GM18873 (cell line): ENCODE results near the gene DCDC2.
A peak's percentile ranks its signal among the peaks of the same experiment; 100 is the strongest.
"Not testable (repeated sequence)": the region's sequence is repeated elsewhere in the genome, so short reads cannot be mapped to it uniquely, and the experiment has no call there.

Source experiments
- ATAC-seq: cut with Tn5 transposase; IDR thresholded peaks from one replicate; pipeline ENCODE4 v1.9.1; 2021; ENCODE audit warnings: mild to moderate bottlenecking, moderate library complexity, moderate number of reproducible peaks; ENCODE audit not compliant: unreplicated experiment, low FRiP score

The DCDC2 gene

GRCh38 chr6:24357336-24358218 is at the start of gene DCDC2:
DCDC2 (minus strand) TSS chr6:24358059; CDS start chr6:24357750, 309 bp downstream.
- ATAC-seq, result no peak

DNA sequence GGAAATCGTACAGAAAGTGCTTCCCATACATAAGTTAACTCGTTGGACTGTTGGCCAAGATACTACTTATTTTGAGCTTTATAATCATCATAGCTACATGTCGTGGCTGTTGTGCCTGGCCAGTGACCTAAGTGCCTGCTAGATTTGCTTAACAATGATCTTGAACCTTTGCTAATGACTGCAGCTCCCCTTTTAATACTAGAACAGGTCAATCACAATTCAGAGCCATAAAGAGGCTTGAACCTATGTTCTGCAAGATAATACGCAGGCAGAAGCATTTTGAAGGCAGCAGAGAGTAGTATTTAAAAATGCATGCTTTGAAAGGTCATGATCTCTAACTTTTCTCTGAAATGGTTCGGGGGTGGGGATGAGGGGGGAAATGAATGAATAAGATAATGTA is 47.4 kb upstream of the DCDC2 start:
- no peak for ATAC-seq

GRCh38 chr6:24403501-24403824 is 45.6 kb upstream of the DCDC2 start:
- no peak for ATAC-seq

- ATAC-seq, result peak; percentile 94
These were observed 45.0 kb upstream of the DCDC2 start, which contains the start of gene MRS2 for GRCh38 chr6:24402697-24403500. MRS2 (plus strand) TSS chr6:24402936; CDS start chr6:24403047, 111 bp downstream.

- no peak for ATAC-seq
These were observed 43.6 kb upstream of the DCDC2 start for GRCh38 chr6:24401458-24401857.

- not testable (repeated sequence) for ATAC-seq
These were observed 42.5 kb upstream of the DCDC2 start for GRCh38 chr6:24400045-24401039.

DNA sequence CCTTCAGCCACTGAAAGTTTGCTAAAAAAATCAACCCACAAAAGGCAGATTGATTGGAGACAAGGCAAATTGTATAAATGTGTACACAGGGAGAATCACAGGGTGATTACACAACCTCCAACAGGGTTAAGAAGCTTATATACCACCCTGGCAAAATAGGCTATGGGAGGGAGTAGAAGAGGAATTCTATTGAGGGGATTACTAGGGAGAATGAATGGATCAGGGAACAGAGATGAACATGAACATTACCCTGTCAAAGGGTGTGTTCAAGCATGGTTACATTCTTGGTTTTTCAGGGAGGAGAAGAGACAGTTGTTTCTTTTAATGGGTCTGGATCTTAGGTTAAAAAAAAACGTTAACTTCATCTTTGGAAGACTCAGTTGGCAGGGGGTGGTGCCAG is 39.8 kb upstream of the DCDC2 start:
- ATAC-seq, result no peak

DNA sequence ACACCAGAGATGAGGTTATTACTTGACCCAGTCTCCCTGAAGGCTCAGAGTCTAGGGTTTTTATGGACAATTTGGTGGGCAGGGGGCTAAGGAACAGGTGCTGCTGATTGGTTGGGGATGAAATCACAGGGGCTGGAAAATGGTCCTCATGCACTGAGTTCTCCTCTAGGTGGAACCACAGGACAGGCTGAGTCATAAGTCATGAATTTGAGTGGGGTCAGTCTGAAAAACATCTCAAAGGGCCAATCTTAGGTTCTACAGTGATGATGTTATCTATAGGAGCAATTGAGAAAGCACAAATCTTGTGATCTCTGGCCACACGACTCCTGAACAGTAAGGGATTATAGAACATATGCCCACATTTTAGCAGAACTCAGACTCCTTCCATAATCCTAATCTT is 39.0 kb upstream of the DCDC2 start:
- ATAC-seq, result no peak

DNA sequence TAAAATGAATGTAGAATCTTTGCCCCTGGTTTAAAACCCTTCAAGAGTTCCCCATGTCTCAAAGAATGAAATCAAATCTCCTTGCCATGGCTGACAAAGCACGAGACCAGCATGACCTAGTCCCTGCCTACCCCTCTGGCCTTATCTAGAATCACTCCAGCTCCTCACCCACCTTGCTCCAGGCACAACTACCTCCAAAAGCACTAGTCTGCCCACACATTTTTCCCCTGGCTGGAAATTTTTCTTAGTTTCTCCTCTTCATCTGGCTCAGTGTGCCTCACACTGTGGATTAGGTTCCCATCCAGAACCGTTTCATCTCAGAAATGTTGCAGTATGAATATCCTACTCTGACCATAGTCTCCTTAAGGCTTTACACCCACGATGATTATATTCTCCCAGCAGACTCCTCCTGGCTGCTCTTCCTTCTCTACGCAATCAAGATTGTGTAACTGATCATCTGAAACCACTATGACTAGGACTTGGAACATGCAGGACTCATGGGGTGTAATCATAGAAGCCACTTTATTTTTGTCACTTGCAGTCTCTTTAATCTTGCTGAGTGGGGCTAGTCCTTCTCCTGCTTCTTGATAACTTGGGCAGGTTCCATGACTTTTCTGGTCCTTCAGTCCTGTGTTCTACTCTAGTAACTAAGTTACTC is 37.0 kb upstream of the DCDC2 start:
- no peak for ATAC-seq

DNA sequence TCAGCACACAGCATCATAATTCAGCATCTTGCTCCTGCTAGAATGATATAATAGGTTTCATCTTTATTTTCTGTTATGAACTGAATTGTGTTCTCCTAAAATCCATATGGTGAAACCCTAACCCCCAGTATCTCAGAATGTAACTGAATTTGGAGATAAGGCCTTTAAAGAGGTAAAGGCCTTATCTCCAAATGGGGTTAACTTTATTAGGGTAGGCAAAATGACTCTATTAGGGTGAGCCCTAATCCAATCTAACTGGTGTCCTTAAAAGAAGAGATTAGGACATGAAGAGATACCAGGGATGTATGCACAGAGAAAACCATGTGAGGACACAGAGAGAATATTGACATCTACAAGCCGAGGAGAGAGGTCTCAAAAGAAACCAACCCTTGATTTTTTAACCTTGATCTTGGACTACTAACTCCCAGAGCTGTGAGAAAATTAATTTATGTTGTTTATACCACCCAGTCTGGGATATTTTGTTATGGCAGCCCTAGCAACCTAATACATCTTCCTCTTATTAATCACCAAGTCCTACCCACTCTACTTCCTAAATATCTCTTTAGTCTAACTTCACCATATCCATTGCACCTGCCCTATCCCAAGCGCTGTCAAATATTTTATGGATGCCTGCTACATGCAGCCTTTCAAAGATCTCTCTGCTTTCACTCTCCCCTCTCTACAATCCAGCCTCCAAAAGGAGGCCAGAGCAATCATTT is 36.4 kb upstream of the DCDC2 start:
- no peak for ATAC-seq

GRCh38 chr6:24391756-24392405 is 34.0 kb upstream of the DCDC2 start:
- peak; percentile 83 for ATAC-seq

DNA sequence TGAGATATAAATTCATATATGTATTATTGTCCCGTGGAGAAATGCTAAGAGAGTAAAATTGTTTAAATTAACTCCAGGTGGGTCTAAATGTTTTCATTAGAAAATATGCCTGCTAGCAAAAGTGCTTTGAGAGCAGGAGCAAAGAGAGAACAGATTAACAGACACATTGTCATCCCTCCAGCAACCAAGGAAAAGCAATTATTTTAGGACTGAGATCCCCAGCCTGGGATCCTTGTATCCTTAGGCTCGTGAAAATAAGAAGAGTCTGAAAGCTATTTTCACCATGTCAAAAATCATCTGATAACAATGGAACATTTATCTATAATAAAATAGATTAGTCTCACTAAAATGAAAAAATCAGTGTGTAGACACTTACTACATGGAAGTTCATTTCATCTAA is 33.3 kb upstream of the DCDC2 start:
- ATAC-seq, result no peak

DNA sequence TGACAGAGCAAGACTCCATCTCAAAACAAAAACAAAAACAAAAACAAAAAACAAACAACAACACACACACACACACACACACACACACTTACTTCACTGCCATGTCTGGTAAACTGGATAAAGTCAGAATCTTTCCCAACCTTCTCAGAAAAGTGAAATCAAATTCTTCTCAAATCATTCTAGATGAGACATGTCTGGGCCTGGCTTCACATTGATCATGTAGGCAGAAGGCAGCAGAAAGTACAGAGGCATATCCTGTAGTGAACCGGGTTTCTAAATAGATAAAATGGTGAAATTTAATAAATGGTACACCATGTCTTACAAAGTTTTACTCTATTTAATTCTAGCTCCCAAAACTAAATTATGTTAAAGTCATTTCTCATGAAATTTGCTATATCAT is 30.0 kb upstream of the DCDC2 start:
- no peak for ATAC-seq

DNA sequence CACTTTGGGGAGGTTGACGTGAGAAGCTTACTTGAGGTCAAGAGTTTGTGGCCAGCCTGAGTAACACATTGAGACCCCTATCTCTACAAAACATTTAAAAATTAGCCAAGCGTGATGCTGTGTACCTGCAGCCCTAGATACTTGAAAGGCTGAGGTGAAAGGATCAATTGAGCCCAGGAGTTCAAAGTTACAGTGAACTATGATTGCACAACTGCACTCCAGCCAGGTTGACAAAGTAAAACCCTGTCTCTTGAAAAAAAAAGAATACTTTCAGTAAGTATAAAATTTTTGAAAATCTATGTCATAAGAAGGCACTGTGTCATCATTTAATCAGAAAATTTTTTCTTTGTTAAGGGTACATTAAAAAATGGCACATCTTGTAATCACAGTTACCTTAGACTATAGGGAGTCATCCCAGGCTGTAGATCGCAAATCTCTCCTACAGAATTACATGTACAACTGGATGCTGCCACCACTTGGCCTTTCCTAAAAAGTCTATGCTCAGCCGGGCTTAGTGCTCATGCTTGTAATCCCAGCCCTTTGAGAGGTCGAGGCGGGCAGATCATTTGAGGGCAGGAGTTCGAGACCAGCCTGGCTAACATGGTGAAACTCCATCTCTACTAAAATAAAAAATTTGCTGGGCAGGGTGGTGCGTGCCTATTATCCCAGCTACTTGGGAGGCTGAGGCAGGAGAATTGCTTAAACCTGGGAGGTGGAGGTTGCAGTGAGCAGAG is 27.8 kb upstream of the DCDC2 start:
- no peak for ATAC-seq

DNA sequence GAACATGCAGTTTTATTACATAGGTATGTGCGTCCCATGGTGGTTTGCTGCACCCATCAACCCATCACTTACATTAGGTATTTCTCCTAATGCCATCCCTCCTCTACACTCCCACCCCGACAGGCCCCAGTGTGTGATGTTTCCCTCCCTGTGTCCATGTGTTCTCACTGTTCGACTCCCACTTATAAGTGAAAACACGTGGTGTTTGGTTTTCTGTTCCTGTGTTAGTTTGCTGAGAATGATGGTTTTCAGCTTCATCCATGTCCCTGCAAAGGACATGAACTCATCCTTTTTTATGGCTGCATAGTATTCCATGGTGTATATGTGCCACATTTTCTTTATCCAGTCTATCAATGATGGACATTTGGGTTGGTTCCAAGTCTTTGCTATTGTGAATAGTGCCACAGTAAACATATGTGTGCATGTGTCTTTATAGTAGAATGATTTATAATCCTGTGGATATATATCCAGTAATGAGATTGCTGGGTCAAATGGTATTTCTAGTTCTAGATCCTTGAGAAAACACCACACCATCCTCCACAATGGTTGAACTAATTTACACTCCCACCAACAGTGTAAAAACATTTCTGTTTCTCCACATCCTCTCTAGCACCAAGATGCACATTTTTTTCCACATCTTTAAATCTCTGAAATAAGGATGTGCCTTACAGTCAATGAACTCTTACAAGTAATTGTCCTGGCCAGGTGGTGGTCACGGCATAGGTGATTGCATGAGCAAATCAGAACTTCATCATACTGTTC is 26.7 kb upstream of the DCDC2 start:
- not testable (repeated sequence) for ATAC-seq

DNA sequence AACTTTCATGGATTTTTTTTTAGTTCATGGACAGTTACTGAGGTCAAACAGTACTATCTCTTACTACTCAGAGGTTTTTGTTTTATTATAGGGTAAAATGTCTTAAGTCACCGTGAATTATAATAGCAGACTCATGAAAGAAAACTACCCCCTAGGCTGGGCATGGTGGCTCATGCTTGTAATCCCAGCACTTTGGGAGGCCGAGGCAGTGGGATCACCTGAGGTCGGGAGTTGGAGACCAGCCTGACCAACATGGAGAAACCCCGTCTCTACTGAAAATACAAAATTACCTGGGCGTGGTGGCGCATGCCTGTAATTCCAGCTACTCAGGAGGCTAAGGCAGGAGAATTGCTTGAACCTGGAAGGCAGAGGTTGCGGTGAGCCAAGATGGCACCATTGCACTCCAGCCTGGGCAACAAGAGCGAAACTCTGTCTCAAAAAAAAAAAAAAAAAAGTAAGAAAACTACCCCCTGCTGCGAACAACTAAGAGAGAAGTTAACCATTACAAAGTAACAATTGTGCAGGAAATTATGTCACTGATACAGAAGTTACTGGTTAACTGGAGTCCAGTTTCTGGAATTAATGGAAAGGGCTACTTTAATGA is 25.1 kb upstream of the DCDC2 start:
- not testable (repeated sequence) for ATAC-seq

DNA sequence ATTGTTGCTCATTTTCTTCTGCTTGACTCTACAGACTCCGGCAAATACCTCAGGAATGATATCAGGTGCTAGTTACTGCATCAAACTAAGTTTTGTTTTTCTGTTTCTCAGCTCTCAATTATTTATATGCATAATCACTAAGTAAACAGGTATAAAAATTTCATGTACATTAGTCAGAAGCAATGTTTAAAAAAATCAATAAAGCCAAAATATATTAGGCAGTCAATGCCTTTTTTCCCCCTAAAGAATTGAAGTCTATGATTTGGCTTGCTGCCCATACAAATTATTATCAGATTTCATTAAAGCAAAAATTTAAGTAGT is 24.3 kb upstream of the DCDC2 start:
- ATAC-seq, result no peak
